HEK293 (cell line): ENCODE data around the gene RAC3.

Experiments
- KLF9 ChIP-seq: fragments of 450-650 bp; formaldehyde crosslinking; IDR thresholded peaks from 2 replicates; pipeline ENCODE4 v1.5.1; 2016; ENCODE audit warnings: missing biosample characterization, missing genetic modification characterization, low read depth
- ZNF10 ChIP-seq: fragments of 450-650 bp; formaldehyde crosslinking; IDR thresholded peaks from 2 replicates; pipeline ENCODE4 v1.5.1; 2017; ENCODE audit warnings: missing biosample characterization, missing genetic modification characterization
- ZNF302 ChIP-seq: fragments of 450-650 bp; formaldehyde crosslinking; IDR thresholded peaks from 2 replicates; pipeline ENCODE4 v1.5.1; 2016; ENCODE audit warnings: missing biosample characterization, missing genetic modification characterization, low read depth
- ZNF626 ChIP-seq: fragments of 450-650 bp; sonication (Bioruptor Pico); formaldehyde crosslinking; IDR thresholded peaks from 2 replicates; pipeline ENCODE4 v1.5.1; 2018; ENCODE audit warnings: missing biosample characterization, missing genetic modification characterization, inconsistent platforms
- ZNF768 ChIP-seq: fragments of 450-650 bp; formaldehyde crosslinking; IDR thresholded peaks from 2 replicates; pipeline ENCODE4 v1.5.1; 2018; ENCODE audit warnings: missing biosample characterization, mild to moderate bottlenecking, missing genetic modification characterization
- TF ChIP-seq, protein P1 (sequence below): fragments of 450-650 bp; formaldehyde crosslinking; IDR thresholded peaks from 2 replicates; pipeline ENCODE4 v1.5.1; 2016; ENCODE audit warnings: missing biosample characterization, missing genetic modification characterization
- TF ChIP-seq, protein P2 (sequence below): fragments of 450-650 bp; IDR thresholded peaks from 2 replicates; pipeline ENCODE4 v1.5.1; 2018; ENCODE audit warnings: missing biosample characterization, missing genetic modification characterization
- TF ChIP-seq, protein P3 (sequence below): fragments of 450-650 bp; formaldehyde crosslinking; IDR thresholded peaks from 2 replicates; pipeline ENCODE4 v1.5.1; 2017; ENCODE audit warnings: missing biosample characterization, missing genetic modification characterization

DNA sequence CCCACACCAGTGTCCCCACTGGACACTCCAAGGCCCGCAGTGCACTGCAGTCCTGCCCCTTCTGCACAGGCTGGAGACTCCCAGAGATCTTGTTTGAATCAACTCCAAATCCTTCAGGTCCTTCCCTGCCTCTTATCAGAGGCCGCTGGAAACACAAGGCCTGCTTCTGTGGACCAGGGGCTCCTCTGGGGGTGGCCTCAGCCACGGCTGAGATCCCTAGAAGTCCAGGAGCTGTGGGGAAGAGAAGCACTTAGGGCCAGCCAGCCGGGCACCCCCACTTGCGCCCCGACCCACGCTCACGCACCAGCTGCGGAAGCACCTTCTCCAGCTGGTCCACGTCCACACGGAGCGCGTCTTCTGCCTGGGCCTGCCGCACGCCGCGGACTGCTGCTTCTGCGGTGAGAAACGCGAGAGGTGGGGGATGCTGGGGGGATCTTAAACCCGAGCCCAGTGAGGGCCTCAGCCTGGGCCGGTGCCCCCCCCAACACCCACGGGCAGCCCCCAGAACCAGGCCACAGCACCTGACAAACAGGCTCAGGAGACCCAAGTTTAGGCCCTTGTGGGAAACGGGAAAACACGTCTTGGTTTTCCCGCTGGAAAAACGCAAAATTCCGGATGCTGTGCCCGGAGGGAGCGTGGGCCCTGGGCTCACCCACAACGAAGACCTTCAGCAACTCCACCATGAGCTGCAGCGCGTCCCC, 12.3 kb upstream of the RAC3 start:
- TF ChIP-seq, protein P1, sequence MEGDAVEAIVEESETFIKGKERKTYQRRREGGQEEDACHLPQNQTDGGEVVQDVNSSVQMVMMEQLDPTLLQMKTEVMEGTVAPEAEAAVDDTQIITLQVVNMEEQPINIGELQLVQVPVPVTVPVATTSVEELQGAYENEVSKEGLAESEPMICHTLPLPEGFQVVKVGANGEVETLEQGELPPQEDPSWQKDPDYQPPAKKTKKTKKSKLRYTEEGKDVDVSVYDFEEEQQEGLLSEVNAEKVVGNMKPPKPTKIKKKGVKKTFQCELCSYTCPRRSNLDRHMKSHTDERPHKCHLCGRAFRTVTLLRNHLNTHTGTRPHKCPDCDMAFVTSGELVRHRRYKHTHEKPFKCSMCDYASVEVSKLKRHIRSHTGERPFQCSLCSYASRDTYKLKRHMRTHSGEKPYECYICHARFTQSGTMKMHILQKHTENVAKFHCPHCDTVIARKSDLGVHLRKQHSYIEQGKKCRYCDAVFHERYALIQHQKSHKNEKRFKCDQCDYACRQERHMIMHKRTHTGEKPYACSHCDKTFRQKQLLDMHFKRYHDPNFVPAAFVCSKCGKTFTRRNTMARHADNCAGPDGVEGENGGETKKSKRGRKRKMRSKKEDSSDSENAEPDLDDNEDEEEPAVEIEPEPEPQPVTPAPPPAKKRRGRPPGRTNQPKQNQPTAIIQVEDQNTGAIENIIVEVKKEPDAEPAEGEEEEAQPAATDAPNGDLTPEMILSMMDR (tag by site-specific recombination), result no peak
- TF ChIP-seq KLF9 (no peak), ZNF768 (tag by site-specific recombination) (no peak), ZNF302 (tag by site-specific recombination) (no peak), ZNF626 (tag by site-specific recombination) (no peak), ZNF10 (tag by site-specific recombination) (no peak)
- TF ChIP-seq, protein P2, sequence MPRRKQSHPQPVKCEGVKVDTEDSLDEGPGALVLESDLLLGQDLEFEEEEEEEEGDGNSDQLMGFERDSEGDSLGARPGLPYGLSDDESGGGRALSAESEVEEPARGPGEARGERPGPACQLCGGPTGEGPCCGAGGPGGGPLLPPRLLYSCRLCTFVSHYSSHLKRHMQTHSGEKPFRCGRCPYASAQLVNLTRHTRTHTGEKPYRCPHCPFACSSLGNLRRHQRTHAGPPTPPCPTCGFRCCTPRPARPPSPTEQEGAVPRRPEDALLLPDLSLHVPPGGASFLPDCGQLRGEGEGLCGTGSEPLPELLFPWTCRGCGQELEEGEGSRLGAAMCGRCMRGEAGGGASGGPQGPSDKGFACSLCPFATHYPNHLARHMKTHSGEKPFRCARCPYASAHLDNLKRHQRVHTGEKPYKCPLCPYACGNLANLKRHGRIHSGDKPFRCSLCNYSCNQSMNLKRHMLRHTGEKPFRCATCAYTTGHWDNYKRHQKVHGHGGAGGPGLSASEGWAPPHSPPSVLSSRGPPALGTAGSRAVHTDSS, result no peak
- TF ChIP-seq, protein P3, sequence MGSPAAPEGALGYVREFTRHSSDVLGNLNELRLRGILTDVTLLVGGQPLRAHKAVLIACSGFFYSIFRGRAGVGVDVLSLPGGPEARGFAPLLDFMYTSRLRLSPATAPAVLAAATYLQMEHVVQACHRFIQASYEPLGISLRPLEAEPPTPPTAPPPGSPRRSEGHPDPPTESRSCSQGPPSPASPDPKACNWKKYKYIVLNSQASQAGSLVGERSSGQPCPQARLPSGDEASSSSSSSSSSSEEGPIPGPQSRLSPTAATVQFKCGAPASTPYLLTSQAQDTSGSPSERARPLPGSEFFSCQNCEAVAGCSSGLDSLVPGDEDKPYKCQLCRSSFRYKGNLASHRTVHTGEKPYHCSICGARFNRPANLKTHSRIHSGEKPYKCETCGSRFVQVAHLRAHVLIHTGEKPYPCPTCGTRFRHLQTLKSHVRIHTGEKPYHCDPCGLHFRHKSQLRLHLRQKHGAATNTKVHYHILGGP (tag by site-specific recombination), result no peak
